AG09309 (cell line): ENCODE measurements around the gene TEX44.
"Not testable (repeated sequence)": the region's sequence is repeated elsewhere in the genome, so short reads cannot be mapped to it uniquely, and the experiment has no call there.

Experiments
- DNase-seq: peaks from one replicate; pipeline ENCODE4 v3.0.0-alpha.2; 2010; ENCODE audit warnings: low read depth
- H3K4me3 ChIP-seq: 2 replicates; pipeline ENCODE4 v1.5.1; 2011; ENCODE audit warnings: mild to moderate bottlenecking, low read depth, low read length, moderate library complexity; ENCODE audit not compliant: control insufficient read depth
- CTCF ChIP-seq: IDR thresholded peaks from 2 replicates; pipeline ENCODE4 v1.5.1; 2011; ENCODE audit warnings: mild to moderate bottlenecking, low read depth, low read length, inconsistent platforms; ENCODE audit not compliant: insufficient read depth, control insufficient read depth; ENCODE audit errors: missing control alignments

TEX44 gene

GRCh38 chr2:231581328-231581727 lies 11.3 kb upstream of the TEX44 start:
- H3K4me3 ChIP-seq = no peak overlapping the region
- no peak for TF ChIP-seq CTCF
- DNase-seq = no peak

- TF ChIP-seq CTCF = no peak
- DNase-seq = no peak
- no peak overlapping the region for H3K4me3 ChIP-seq
Measured at GRCh38 chr2:231583982-231584381, 8.7 kb upstream of the TEX44 start.

GRCh38 chr2:231587744-231588143 lies 4.9 kb upstream of the TEX44 start:
- DNase-seq, H3K4me3 ChIP-seq: not testable (repeated sequence)

GRCh38 chr2:231589656-231590055 lies 3.0 kb upstream of the TEX44 start:
- no peak for TF ChIP-seq CTCF
- DNase-seq = no peak
- H3K4me3 ChIP-seq = no peak overlapping the region

GRCh38 chr2:231590614-231591013 lies 2.0 kb upstream of the TEX44 start:
- TF ChIP-seq CTCF = no peak
- DNase-seq = no peak
- no peak overlapping the region for H3K4me3 ChIP-seq

- no peak for DNase-seq
- H3K4me3 ChIP-seq = no peak overlapping the region
- no peak for TF ChIP-seq CTCF
Measured at GRCh38 chr2:231593666-231594065, 1.0 kb downstream of the TEX44 start.

- no peak for TF ChIP-seq CTCF
- H3K4me3 ChIP-seq = no peak overlapping the region
- no peak for DNase-seq
Measured at GRCh38 chr2:231597014-231597611, 4.4 kb downstream of the TEX44 start.
